SJCRH30 (cell line): ENCODE measurements around the gene ZNF195. TPM values are rescaled to one million over a fixed set of nuclear protein-coding genes. Genes with fewer than 3 reads are reported as not detected.
"Not testable (repeated sequence)": the region's sequence is repeated elsewhere in the genome, so short reads cannot be mapped to it uniquely, and the experiment has no call there.

Experiments used
- DNase-seq, 2 experiments: peaks; one replicate each; pipeline ENCODE4 v3.0.0-alpha.2; 2015 to 2020
- H3K27ac ChIP-seq: fragments of 250-450 bp; sonication (Bioruptor Pico); 2 replicates; pipeline ENCODE4 v1.5.1; 2020; ENCODE audit warnings: mild to moderate bottlenecking, moderate library complexity
- H3K27me3 ChIP-seq: fragments of 250-450 bp; sonication (Bioruptor Pico); 2 replicates; pipeline ENCODE4 v1.5.1; 2020; ENCODE audit warnings: mild to moderate bottlenecking, moderate library complexity
- H3K36me3 ChIP-seq: fragments of 250-450 bp; sonication (Bioruptor Pico); 2 replicates; pipeline ENCODE4 v1.5.1; 2020; ENCODE audit warnings: mild to moderate bottlenecking, moderate library complexity
- H3K4me1 ChIP-seq: fragments of 250-450 bp; sonication (Bioruptor Pico); 2 replicates; pipeline ENCODE4 v1.5.1; 2020; ENCODE audit warnings: mild to moderate bottlenecking, moderate library complexity
- H3K4me3 ChIP-seq: fragments of 250-450 bp; sonication (Bioruptor Pico); 2 replicates; pipeline ENCODE4 v1.5.1; 2020; ENCODE audit warnings: mild to moderate bottlenecking, moderate library complexity
- H3K9me3 ChIP-seq: fragments of 250-450 bp; sonication (Bioruptor Pico); replicated peaks from 2 replicates; pipeline ENCODE4 v1.5.1; 2020; ENCODE audit warnings: mild to moderate bottlenecking, moderate library complexity
- total RNA-seq: library from RNA; depleted of rRNA; stranded (reverse); fragments of >200 nt; shearing (Covaris generic); gene quantifications from 2 replicates; pipeline ENCODE4 v1.2.3, GENCODE V29; 2014; rRNA removed

ZNF195 gene
- 35.8 and 44.8 TPM in 2 replicates for total RNA-seq

GRCh38 chr11:3378426-3379423 lies at the start of gene ZNF195:
TSS of gene ZNF195 (minus strand) at chr11:3379146. CDS start at chr11:3379040, 106 bp downstream.
- peak; percentile 99 for DNase-seq
- H3K4me1 ChIP-seq: peaks cover 4% of the 10 kb centered on the region; the same call in 1 of the 2 replicates
- peaks cover 41% of the 10 kb centered on the region for H3K36me3 ChIP-seq
- H3K4me3 ChIP-seq: peak within 1 kb of the TSS; percentile 96
- H3K9me3 ChIP-seq: peaks cover 20% of the 10 kb centered on the region
- peak within 1 kb of the TSS; percentile 88 for H3K27ac ChIP-seq
- H3K27me3 ChIP-seq: no peaks in the 10 kb centered on the region

DNA sequence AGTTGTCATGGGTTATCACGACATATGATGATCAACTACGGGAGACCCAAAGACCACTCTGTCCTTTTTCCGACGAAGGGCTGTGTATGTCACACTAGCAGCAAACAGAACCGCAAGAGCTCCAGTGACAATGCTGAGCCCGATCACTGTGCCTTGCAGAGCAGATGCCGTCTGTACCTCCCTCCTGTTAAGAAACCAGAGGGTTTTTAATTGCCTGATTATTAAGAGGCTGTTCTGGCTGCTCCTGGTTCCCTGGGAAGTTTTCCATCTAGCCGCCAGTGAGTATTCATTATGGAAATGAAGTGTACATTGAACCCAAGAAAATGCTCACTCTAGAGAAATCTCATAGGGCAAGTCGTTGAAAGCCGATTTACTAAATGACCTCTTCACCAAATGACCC lies 49.1 kb upstream of the ZNF195 start:
- H3K9me3 ChIP-seq, H3K4me1 ChIP-seq, H3K36me3 ChIP-seq, H3K27me3 ChIP-seq, H3K4me3 ChIP-seq, H3K27ac ChIP-seq, DNase-seq: not testable (repeated sequence)

GRCh38 chr11:3426541-3426940 lies 47.6 kb upstream of the ZNF195 start:
- not testable (repeated sequence) for H3K9me3 ChIP-seq, H3K4me3 ChIP-seq, H3K36me3 ChIP-seq, H3K27ac ChIP-seq, H3K4me1 ChIP-seq, H3K27me3 ChIP-seq
- peak; percentile 16 to 23 for DNase-seq

GRCh38 chr11:3423928-3424327 lies 45.0 kb upstream of the ZNF195 start:
- not testable (repeated sequence) for DNase-seq, H3K4me3 ChIP-seq, H3K4me1 ChIP-seq, H3K27me3 ChIP-seq, H3K9me3 ChIP-seq, H3K27ac ChIP-seq, H3K36me3 ChIP-seq

GRCh38 chr11:3423138-3423731 lies 44.3 kb upstream of the ZNF195 start:
- H3K27me3 ChIP-seq, H3K9me3 ChIP-seq, H3K4me1 ChIP-seq, H3K36me3 ChIP-seq, H3K27ac ChIP-seq: not testable (repeated sequence)
- H3K4me3 ChIP-seq: peak overlapping the region; percentile 62
- DNase-seq: peak in 1 of 2 experiments; percentile 30

- not testable (repeated sequence) for H3K27me3 ChIP-seq, H3K4me1 ChIP-seq, H3K27ac ChIP-seq, H3K9me3 ChIP-seq, H3K36me3 ChIP-seq
- peak overlapping the region; percentile 62 for H3K4me3 ChIP-seq
- DNase-seq: peak; percentile 93 to 98
Observed at GRCh38 chr11:3422380-3423137, 43.6 kb upstream of the ZNF195 start.

GRCh38 chr11:3421608-3422379 lies 42.8 kb upstream of the ZNF195 start:
- H3K4me1 ChIP-seq, H3K27me3 ChIP-seq, H3K36me3 ChIP-seq, H3K27ac ChIP-seq, H3K9me3 ChIP-seq: not testable (repeated sequence)
- DNase-seq: peak in 1 of 2 experiments; percentile 56
- peak overlapping the region; percentile 62 for H3K4me3 ChIP-seq

- DNase-seq, H3K4me1 ChIP-seq, H3K27me3 ChIP-seq, H3K36me3 ChIP-seq, H3K27ac ChIP-seq, H3K4me3 ChIP-seq, H3K9me3 ChIP-seq: not testable (repeated sequence)
Observed at GRCh38 chr11:3420281-3421042, 41.5 kb upstream of the ZNF195 start.

GRCh38 chr11:3419496-3419895 lies 40.5 kb upstream of the ZNF195 start:
- not testable (repeated sequence) for DNase-seq, H3K4me1 ChIP-seq, H3K36me3 ChIP-seq, H3K4me3 ChIP-seq, H3K27me3 ChIP-seq, H3K27ac ChIP-seq, H3K9me3 ChIP-seq

- H3K4me3 ChIP-seq: not testable (repeated sequence)
- peak; percentile 63 to 65 for DNase-seq
Observed at GRCh38 chr11:3417047-3417446, 38.1 kb upstream of the ZNF195 start.

DNA sequence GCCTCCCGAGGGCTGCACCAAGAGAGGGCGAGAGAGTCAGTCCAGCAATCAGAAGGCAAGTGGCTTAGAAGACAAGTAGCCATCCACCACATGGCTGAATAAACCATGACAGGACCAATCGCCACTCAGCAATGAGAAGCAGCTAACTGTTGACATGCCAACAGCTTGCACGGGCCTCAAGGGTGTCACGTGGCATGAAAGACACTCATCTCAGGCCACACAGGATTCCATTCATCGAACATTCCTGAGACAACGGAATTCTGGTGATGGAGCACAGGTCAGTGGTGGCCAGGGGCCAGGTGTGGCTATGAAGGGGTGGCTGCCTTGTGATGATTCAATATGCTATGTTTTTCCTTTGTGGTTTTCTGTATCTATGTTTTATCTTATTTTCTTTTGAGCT lies 36.4 kb upstream of the ZNF195 start:
- not testable (repeated sequence) for H3K4me3 ChIP-seq, H3K27me3 ChIP-seq, H3K4me1 ChIP-seq, DNase-seq, H3K36me3 ChIP-seq, H3K27ac ChIP-seq, H3K9me3 ChIP-seq

More at GRCh38 chr11:3417047-3417446, 38.1 kb upstream of the ZNF195 start:
- not testable (repeated sequence) for H3K27ac ChIP-seq, H3K36me3 ChIP-seq, H3K9me3 ChIP-seq, H3K4me1 ChIP-seq, H3K27me3 ChIP-seq

GRCh38 chr11:3413666-3414065 lies 34.7 kb upstream of the ZNF195 start:
- H3K4me3 ChIP-seq, DNase-seq, H3K27ac ChIP-seq, H3K36me3 ChIP-seq, H3K9me3 ChIP-seq, H3K27me3 ChIP-seq, H3K4me1 ChIP-seq: not testable (repeated sequence)

- Histone ChIP-seq H3K4me3 (no peak overlapping the region), H3K27ac (no peak overlapping the region), H3K36me3 (no peaks in the 10 kb centered on the region), H3K9me3 (no peaks in the 10 kb centered on the region), H3K4me1 (no peaks in the 10 kb centered on the region), H3K27me3 (no peaks in the 10 kb centered on the region)
- no peak for DNase-seq
Observed at GRCh38 chr11:3412837-3413236, 33.9 kb upstream of the ZNF195 start.

DNA sequence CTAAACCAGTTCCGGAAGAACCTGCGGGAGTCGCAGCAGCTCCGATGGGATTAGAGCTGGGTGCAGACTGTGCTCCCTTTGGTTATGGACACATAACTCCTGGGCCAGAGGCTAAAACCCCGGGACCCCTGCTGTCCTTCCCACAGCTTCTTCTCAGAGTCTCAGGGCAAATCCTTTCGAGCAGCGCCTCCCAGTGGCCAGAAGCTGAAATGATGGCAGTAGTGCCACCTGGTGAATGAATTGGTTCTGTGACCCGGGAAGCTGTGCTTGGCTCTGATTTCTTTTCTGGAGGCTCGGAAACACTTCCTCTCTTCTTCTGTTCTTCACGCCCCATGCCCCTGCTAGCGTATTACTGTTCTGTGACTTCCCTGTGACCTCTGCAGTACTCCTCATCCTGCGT lies 29.8 kb upstream of the ZNF195 start:
- DNase-seq: peak; percentile 40 to 65
- H3K4me3 ChIP-seq, H3K4me1 ChIP-seq, H3K27me3 ChIP-seq, H3K9me3 ChIP-seq, H3K36me3 ChIP-seq, H3K27ac ChIP-seq: not testable (repeated sequence)
